ENCODE measurements around the gene CPD. TPM values are rescaled to one million over a fixed set of nuclear protein-coding genes. Genes with fewer than 3 reads are reported as not detected.

CPD gene
- polyA plus RNA-seq, 1 donor (not counting 4 experiments of a cell fraction or from before 2014, with no cell fraction given): 30.5 TPM

- no peaks in the 10 kb centered on the region for H3K9me3 ChIP-seq (ENCODE audit: control insufficient read depth, low read depth, low read length)
- peaks cover 11% of the 10 kb centered on the region for H3K4me1 ChIP-seq (ENCODE audit: control insufficient read depth, extremely low read depth, insufficient read depth, low read length)
- dilution Hi-C loops (cut with MboI; ENCODE audit: extremely low pct_ligation_motif_present, low sequenced_read_pairs): no loop called here
- FAIRE-seq (no peak), DNase-seq (ENCODE audit: low read depth, low spot score) (no peak)
- no peaks in the 10 kb centered on the region for H3K27me3 ChIP-seq (ENCODE audit: control insufficient read depth, extremely low read depth, insufficient read depth, low read length)
- H3K9me1 ChIP-seq (ENCODE audit: control insufficient read depth, extremely low read depth, insufficient read depth, low read length): no peaks in the 10 kb centered on the region
- no peak overlapping the region for H2AFZ ChIP-seq (ENCODE audit: control insufficient read depth, low read length)
- H3K4me2 ChIP-seq (ENCODE audit: control insufficient read depth, extremely low read depth, insufficient read depth, low read depth, low read length): no peak overlapping the region
- no peaks in the 10 kb centered on the region for H3K36me3 ChIP-seq (ENCODE audit: control insufficient read depth in 2 of 2, extremely low read depth in 1 of 2, insufficient read depth in 2 of 2, low read length in 2 of 2)
- H4K20me1 ChIP-seq (ENCODE audit: control insufficient read depth, extremely low read depth, insufficient read depth, low read length): no peaks in the 10 kb centered on the region
- H3K27ac ChIP-seq (ENCODE audit: control insufficient read depth, insufficient read depth, low read length): no peak overlapping the region
- no peaks in the 10 kb centered on the region for H3K79me2 ChIP-seq (ENCODE audit: control insufficient read depth, insufficient read depth, low read length)
- TF ChIP-seq, protein P1, sequence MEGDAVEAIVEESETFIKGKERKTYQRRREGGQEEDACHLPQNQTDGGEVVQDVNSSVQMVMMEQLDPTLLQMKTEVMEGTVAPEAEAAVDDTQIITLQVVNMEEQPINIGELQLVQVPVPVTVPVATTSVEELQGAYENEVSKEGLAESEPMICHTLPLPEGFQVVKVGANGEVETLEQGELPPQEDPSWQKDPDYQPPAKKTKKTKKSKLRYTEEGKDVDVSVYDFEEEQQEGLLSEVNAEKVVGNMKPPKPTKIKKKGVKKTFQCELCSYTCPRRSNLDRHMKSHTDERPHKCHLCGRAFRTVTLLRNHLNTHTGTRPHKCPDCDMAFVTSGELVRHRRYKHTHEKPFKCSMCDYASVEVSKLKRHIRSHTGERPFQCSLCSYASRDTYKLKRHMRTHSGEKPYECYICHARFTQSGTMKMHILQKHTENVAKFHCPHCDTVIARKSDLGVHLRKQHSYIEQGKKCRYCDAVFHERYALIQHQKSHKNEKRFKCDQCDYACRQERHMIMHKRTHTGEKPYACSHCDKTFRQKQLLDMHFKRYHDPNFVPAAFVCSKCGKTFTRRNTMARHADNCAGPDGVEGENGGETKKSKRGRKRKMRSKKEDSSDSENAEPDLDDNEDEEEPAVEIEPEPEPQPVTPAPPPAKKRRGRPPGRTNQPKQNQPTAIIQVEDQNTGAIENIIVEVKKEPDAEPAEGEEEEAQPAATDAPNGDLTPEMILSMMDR (optimal IDR thresholded peaks at IDR 0.05 in 1 of 3, IDR thresholded peaks at IDR 0.05 in 1 of 3, conservative IDR thresholded peaks at IDR 0.05 in 1 of 3; ENCODE audit: extremely low read depth in 1 of 3, insufficient read depth in 2 of 3, low read length in 3 of 3): no peak
- TF ChIP-seq EZH2 (IDR thresholded peaks at IDR 0.05; ENCODE audit: low read length): no peak
- H3K9ac ChIP-seq (ENCODE audit: control insufficient read depth, extremely low read depth, insufficient read depth, low read length): no peak overlapping the region
- H3K4me3 ChIP-seq (ENCODE audit: control insufficient read depth in 2 of 3, extremely low read depth in 1 of 3, insufficient read depth in 2 of 3, low read depth in 1 of 3, low read length in 3 of 3): no peak overlapping the region
These were observed 33.1 kb upstream of the CPD start for GRCh38 chr17:30345527-30346075.

DNA sequence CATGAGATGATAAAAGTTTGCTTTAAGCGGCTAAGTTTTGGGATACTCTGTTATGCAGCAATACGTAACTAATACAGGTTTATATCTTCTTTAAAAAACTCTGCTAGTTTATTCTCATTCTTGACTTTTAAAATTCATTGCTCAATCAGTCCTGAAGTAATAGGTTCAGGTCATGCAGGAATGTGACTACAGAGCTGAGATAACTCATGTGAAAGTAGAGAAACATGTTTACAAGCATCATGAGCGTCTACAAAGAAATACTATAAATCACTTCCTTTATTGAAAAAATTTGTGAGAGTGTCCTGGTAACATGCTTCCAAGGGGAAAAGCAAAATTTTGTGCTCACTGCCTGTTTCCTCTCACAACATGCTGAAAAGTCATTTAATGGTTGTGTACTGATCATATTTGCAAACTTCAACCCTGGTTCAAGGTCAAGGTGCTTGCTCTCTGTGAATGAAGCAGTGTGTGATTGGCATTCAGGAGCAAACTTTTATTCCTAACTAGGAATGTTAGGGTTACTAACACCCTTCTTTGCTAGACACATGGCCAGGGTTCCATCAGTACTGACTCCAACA lies 32.4 kb upstream of the CPD start:
- Histone ChIP-seq H3K4me3 (ENCODE audit: control insufficient read depth in 2 of 3, extremely low read depth in 1 of 3, insufficient read depth in 2 of 3, low read depth in 1 of 3, low read length in 3 of 3) (no peak overlapping the region), H3K36me3 (ENCODE audit: control insufficient read depth in 2 of 2, extremely low read depth in 1 of 2, insufficient read depth in 2 of 2, low read length in 2 of 2) (no peaks in the 10 kb centered on the region), H3K27me3 (ENCODE audit: control insufficient read depth, extremely low read depth, insufficient read depth, low read length) (no peaks in the 10 kb centered on the region), H3K27ac (ENCODE audit: control insufficient read depth, insufficient read depth, low read length) (no peak overlapping the region), H3K4me2 (ENCODE audit: control insufficient read depth, extremely low read depth, insufficient read depth, low read depth, low read length) (no peak overlapping the region), H3K9ac (ENCODE audit: control insufficient read depth, extremely low read depth, insufficient read depth, low read length) (no peak overlapping the region), H2AFZ (ENCODE audit: control insufficient read depth, low read length) (no peak overlapping the region), H4K20me1 (ENCODE audit: control insufficient read depth, extremely low read depth, insufficient read depth, low read length) (no peaks in the 10 kb centered on the region), H3K9me1 (ENCODE audit: control insufficient read depth, extremely low read depth, insufficient read depth, low read length) (no peaks in the 10 kb centered on the region), H3K9me3 (ENCODE audit: control insufficient read depth, low read depth, low read length) (no peaks in the 10 kb centered on the region), H3K4me1 (ENCODE audit: control insufficient read depth, extremely low read depth, insufficient read depth, low read length) (peaks cover 7% of the 10 kb centered on the region), H3K79me2 (ENCODE audit: control insufficient read depth, insufficient read depth, low read length) (no peaks in the 10 kb centered on the region)
- DNase-seq (ENCODE audit: low read depth, low spot score): no peak
- TF ChIP-seq, protein P1 (optimal IDR thresholded peaks at IDR 0.05 in 1 of 3, IDR thresholded peaks at IDR 0.05 in 1 of 3, conservative IDR thresholded peaks at IDR 0.05 in 1 of 3; ENCODE audit: extremely low read depth in 1 of 3, insufficient read depth in 2 of 3, low read length in 3 of 3): no peak
- no peak for FAIRE-seq
- dilution Hi-C loops (cut with MboI; ENCODE audit: extremely low pct_ligation_motif_present, low sequenced_read_pairs): no loop called here

Measured in keratinocyte (primary cell).